Measurements from ENCODE around the gene DLEC1.

Gene DLEC1

GRCh38 chr3:38039101-38039898 is at the start of gene DLEC1:
DLEC1 (plus strand) TSS chr3:38039208; CDS start chr3:38039226, 18 bp downstream.
- DNase-seq (ENCODE audit: low read depth) = peak; percentile 74

- DNase-seq (ENCODE audit: low read depth) = no peak
Observed at GRCh38 chr3:37989821-37990480, 49.1 kb upstream of the DLEC1 start.

DNA sequence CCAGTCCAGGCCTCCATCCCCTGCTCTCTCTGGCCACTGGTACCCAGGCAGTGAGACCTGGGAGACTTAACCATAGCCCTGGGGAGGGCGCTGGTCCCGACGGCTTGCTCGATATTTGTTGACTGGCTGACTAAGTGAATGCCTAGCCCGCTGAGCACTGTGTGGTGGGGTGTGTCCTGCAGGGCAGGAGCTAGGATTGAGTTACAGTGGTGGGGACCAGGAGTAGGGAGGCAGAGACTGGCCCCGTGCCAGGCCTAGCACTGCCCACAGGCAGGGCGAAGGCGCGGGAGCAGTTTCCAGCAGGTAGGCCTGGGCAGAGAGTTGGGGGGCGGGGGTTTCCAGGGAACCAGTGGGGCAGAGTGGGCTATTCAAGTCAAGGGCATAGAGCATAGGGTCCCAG is 48.5 kb upstream of the DLEC1 start, which contains the start of gene VILL:
Gene VILL, plus strand, starts transcription at position 260 of the 400 bp plus-strand sequence. CDS start 2,887 bp downstream, outside the sequence.
- DNase-seq (ENCODE audit: low read depth) = no peak

DNA sequence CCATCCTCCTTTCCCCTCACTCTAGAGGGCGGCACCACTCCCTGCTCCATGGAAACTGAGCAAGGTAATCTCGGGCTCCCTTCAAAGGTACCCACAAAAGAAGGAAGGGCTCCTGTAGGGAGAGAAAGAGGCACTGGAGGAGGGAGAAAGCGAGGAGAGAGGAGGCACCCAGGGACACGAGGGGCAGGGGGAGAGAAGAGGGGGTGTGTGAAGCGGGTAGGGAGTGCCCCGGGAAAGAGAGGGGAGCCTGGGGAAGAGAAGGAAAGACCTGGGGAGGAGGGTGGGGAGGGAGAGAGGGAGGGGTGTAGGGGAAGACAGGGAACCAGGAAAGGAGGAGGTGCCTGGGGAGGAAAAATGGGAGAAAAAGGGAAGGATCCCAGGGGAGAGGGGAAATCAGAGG is 47.9 kb upstream of the DLEC1 start:
- DNase-seq (ENCODE audit: low read depth) = no peak

GRCh38 chr3:37991823-37992222 is 47.2 kb upstream of the DLEC1 start:
- no peak for DNase-seq (ENCODE audit: low read depth)

GRCh38 chr3:37992271-37993066 is 46.5 kb upstream of the DLEC1 start:
- no peak for DNase-seq (ENCODE audit: low read depth)

DNA sequence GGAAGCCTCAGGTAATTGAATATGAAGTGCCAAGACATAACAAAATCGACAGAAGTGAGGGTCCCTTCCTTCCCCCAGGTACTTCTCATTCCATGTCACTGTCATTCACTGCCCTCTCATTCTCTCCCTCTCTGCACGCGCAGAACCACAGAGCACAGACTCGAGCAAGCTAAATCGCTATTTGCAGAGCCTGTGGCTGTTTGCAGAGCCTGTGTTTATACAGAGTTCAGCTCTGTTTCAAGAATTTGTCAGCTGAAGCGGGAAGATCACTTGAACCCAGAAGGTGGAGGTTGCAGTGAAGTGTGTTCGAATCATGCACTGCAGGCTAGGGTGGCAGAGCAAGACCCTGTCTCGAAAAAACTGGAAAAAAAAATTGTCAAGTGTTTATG is 45.9 kb upstream of the DLEC1 start:
- DNase-seq (ENCODE audit: low read depth) = no peak

- no peak for DNase-seq (ENCODE audit: low read depth)
Observed at GRCh38 chr3:37993460-37993819, 45.6 kb upstream of the DLEC1 start.

- peak; percentile 38 for DNase-seq (ENCODE audit: low read depth)
Observed at GRCh38 chr3:37993820-37994638, 45.0 kb upstream of the DLEC1 start.

DNA sequence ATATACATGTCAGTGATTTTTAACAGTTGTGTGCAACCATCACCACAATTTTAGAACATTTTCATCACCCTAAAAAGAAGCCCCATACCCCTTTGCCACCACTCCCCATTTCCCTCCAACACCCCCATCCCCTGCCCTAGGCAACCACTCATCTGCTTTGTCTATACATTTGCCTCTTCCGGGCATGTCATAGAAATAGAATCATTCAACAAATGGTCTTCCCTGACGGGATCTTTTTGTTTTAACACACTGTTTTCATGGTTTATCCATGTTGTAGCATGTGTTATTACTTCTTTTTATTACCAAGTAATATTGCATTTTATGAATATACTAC is 44.4 kb upstream of the DLEC1 start:
- DNase-seq (ENCODE audit: low read depth) = no peak

DNA sequence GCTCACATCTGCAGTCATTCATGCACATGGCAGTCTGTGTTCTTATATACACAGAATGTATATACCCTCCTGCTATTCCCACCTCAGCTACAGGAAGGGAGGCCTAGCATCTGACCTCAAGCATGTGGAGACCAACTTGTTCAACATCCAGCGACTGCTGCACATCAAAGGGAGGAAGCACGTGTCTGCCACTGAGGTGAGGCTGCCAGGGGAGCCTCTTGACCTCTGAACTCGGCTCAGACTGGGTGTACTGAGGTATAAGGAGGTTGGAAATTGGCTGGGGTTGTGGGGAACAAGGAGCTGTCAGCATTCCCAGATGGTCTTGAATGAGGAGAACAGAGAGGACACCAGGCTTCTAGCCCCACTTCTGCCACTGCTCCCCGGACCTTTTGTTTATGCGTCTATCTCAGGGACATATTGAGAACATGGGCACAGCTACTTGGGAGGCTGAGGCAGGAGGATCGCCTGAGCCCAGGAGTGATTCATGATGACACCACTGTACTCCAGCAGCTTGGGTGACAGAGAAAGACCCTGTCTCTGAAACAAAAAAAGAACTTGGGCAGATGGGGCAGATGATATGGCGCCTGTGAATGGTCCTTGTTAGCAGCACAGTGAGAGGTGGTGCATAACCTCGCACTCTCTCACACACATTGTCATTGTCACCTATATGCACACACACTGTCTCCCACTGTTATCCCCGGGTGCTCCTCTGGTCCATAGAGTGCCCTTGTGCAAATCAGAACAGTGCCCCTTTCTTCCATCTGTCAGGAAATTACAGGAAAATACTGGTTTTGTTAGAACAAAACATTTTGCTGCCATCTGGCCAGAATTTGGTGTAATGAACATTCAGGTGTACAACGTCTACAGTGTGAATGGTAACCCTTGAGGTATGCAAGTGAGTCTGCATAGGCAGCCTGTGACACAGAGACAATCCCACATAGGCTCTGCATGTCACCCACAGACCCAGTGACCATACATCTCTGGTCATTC is 43.1 kb upstream of the DLEC1 start:
- DNase-seq (ENCODE audit: low read depth) = no peak

DNA sequence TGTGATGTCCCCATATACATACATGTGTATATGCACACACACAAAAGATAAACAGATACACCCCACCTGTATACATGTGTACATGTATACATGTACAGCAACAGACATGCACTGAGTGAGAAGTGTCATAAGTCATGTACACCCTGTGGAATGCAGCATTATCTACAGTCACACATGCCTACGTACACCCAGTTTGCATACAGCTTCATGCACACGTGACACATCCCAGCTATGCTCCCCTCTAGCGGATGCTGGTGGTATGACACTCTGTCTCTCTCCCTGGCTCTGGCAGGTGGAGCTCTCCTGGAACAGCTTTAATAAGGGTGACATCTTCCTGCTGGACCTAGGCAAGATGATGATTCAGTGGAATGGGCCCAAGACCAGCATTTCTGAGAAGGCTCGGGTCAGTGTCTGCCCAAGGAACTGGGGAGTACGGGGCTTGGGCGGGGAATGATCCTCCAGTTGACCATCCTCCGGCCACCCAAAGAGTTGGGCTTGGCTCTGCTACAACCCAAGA is 42.2 kb upstream of the DLEC1 start:
- DNase-seq (ENCODE audit: low read depth) = peak; percentile 72

- DNase-seq (ENCODE audit: low read depth) = no peak
Observed at GRCh38 chr3:37997342-37997741, 41.7 kb upstream of the DLEC1 start.

DNA sequence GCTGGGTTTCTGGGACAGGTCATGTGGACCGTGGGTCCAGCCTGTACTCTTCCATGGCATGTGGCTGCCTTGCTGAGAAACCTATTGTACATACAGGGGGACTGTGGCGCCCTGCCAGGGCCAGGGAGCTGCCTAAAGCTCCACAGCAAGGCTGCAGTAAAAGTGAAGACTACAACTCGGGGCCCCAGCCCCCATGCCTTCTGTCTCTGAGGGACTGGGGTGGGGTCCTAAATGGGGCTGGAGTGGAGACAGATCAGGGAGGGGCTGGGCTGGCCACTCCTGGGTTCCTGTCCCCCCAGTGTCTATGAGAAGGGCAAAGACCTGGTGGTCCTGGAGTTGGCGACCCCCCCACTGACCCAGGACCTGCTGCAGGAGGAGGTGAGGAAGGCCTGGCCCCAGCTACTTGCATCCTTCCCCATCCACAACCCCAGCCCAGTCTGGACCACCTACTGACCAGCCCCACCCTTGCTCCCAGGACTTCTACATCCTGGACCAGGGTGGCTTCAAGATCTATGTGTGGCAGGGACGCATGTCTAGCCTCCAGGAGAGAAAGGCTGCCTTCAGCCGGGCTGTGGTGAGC is 41.1 kb upstream of the DLEC1 start:
- no peak for DNase-seq (ENCODE audit: low read depth)

DNA sequence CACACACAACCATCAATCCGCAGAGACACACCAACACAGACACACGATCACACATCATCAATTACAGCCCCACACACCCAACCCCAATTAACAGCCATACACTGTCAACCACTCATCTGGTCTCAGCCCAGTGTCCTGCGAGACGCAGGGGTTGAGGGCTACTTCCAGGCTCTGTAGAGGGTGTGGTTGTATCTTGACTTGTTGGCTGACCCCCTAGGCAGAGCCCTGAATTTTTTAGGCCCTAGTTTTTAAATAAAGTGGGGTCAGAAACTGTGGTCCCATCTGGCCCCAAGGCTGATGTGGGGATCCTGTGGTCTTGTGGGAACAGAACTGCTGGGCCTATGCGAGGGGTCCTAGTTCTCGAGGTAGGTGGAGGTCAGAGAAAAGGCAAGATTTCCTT is 39.2 kb upstream of the DLEC1 start:
- DNase-seq (ENCODE audit: low read depth) = no peak

GRCh38 chr3:38000242-38000916 is 38.6 kb upstream of the DLEC1 start:
- no peak for DNase-seq (ENCODE audit: low read depth)

DNA sequence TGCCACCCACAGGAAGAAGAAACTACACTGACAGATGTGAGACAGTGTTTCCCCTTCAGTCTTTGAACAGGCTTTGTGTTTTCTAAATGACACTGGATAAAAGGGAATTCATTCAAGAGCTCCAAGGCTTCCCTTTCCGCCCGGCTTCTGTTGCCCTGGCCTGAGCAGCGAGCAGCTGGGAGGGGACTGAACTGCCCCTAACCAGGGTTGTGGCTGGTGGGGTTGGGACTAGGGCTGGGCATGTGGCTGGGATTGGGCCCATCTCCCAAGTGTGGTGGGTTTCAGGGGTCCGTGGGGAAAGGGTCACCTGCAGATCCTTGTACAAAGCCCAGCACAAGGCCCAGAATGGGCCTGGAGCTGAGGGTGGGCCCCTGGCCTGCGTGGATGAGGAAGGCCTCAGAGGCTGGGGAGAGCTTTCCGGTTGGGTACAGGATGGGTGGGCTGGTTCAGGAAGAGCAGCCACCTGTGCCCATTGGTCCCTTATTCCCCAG is 38.0 kb upstream of the DLEC1 start:
- DNase-seq (ENCODE audit: low read depth) = no peak

- DNase-seq (ENCODE audit: low read depth) = no peak
Observed at GRCh38 chr3:38001456-38002081, 37.4 kb upstream of the DLEC1 start.

DNA sequence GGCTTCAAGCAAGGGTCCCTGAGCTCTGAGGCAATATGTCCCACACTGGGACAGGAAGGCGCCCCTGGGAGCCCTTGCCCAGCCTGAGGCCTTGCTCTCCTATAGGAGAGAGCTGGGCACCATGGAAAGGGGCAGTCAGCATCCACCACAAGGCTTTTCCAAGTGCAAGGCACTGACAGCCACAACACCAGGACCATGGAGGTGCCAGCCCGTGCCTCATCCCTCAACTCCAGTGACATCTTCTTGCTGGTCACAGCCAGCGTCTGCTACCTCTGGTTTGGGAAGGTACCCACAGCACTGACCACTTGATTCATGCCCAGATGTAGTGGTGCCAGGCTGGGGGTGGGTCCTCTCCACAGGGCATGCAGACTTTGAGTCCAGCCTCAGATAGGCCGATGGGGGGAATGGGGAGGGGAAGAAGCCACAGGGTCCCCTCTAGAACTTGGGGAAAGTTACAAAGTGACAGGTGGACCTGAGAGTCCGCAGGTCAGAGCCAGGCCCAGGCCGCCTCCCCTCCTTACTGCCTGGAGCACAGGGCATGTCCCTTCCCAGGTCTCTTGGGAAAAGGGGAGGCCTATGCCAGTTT is 36.6 kb upstream of the DLEC1 start:
- DNase-seq (ENCODE audit: low read depth) = no peak
